ENCODE results near the gene LMF2.

The LMF2 gene

DNA sequence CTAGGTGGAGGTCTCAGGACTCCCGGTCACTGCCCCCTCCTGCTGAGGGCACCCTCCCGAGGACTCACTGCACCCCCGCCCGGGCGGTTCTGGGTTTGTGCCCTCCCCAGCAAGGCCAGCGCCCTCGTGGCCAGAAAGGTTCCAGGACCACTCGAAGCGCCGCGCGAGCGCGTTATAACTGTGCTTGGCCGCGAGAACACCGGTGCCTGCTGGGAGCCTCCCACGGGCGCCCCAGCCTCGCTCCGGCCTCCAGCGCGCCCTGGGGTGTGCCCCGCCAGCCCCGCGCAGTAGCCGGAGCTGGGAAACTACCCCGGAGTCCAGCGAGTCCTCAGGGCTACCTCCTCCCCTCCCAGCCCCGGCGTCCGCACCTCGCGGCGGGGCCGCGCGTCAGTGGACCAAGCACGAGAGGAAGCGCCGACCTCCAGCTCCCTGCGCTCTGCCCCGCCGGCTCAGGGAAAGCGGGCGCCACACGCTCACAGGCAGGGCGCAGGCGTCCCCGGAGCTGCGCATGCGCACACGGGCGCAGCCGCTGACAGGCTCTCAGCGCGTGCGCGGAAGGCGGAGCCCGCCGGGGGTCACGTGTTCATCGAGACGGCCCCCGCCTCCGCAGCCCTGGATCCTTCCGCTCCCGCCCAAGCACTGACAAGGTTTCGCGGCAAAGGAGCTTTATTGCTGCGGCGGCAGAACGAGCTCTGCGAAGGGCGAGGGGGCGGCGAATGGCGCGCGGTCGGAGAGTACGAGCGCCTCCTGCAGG is 17.8 kb upstream of the LMF2 start, which contains the start of gene SCO2 (continued):
- TF ChIP-seq, protein P1, sequence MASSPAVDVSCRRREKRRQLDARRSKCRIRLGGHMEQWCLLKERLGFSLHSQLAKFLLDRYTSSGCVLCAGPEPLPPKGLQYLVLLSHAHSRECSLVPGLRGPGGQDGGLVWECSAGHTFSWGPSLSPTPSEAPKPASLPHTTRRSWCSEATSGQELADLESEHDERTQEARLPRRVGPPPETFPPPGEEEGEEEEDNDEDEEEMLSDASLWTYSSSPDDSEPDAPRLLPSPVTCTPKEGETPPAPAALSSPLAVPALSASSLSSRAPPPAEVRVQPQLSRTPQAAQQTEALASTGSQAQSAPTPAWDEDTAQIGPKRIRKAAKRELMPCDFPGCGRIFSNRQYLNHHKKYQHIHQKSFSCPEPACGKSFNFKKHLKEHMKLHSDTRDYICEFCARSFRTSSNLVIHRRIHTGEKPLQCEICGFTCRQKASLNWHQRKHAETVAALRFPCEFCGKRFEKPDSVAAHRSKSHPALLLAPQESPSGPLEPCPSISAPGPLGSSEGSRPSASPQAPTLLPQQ (tag by site-specific recombination; IDR thresholded peaks at IDR 0.05): peak; percentile 78; the same call in 1 of the 2 replicates
- TF ChIP-seq, protein P2, sequence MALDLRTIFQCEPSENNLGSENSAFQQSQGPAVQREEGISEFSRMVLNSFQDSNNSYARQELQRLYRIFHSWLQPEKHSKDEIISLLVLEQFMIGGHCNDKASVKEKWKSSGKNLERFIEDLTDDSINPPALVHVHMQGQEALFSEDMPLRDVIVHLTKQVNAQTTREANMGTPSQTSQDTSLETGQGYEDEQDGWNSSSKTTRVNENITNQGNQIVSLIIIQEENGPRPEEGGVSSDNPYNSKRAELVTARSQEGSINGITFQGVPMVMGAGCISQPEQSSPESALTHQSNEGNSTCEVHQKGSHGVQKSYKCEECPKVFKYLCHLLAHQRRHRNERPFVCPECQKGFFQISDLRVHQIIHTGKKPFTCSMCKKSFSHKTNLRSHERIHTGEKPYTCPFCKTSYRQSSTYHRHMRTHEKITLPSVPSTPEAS (tag by site-specific recombination; IDR thresholded peaks at IDR 0.05): no peak
- no peak for TF ChIP-seq ZNF341 (tag by site-specific recombination; IDR thresholded peaks at IDR 0.05; ENCODE audit: low read depth)
- TF ChIP-seq ZNF175 (tag by site-specific recombination; IDR thresholded peaks at IDR 0.05): no peak
- peak; percentile 47; the same call in 1 of the 2 replicates for TF ChIP-seq OVOL3 (tag by site-specific recombination; IDR thresholded peaks at IDR 0.05)
- no peak for TF ChIP-seq ZNF157 (tag by site-specific recombination; IDR thresholded peaks at IDR 0.05)
- no peak for TF ChIP-seq ZNF366 (tag by site-specific recombination; conservative IDR thresholded peaks at IDR 0.05)
- TF ChIP-seq HOXC10 (CRISPR knock-in tag; IDR thresholded peaks at IDR 0.05): no peak
- no peak for TF ChIP-seq ZNF146 (tag by site-specific recombination; IDR thresholded peaks at IDR 0.05)
- TF ChIP-seq ZNF830 (tag by site-specific recombination; IDR thresholded peaks at IDR 0.05; ENCODE audit: low read depth): no peak
- TF ChIP-seq ZNF555 (tag by site-specific recombination; conservative IDR thresholded peaks at IDR 0.05): no peak
- peak; percentile 65 for TF ChIP-seq KLF1 (tag by site-specific recombination; IDR thresholded peaks at IDR 0.05)
- no peak for TF ChIP-seq ZNF664 (tag by site-specific recombination; IDR thresholded peaks at IDR 0.05)
- TF ChIP-seq ZNF16 (tag by site-specific recombination; IDR thresholded peaks at IDR 0.05; ENCODE audit: low read depth): no peak
- TF ChIP-seq ZNF404 (tag by site-specific recombination; IDR thresholded peaks at IDR 0.05): no peak
- no peak for TF ChIP-seq ZNF169 (tag by site-specific recombination; IDR thresholded peaks at IDR 0.05)
- TF ChIP-seq, protein P3, sequence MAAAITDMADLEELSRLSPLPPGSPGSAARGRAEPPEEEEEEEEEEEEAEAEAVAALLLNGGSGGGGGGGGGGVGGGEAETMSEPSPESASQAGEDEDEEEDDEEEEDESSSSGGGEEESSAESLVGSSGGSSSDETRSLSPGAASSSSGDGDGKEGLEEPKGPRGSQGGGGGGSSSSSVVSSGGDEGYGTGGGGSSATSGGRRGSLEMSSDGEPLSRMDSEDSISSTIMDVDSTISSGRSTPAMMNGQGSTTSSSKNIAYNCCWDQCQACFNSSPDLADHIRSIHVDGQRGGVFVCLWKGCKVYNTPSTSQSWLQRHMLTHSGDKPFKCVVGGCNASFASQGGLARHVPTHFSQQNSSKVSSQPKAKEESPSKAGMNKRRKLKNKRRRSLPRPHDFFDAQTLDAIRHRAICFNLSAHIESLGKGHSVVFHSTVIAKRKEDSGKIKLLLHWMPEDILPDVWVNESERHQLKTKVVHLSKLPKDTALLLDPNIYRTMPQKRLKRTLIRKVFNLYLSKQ (tag by site-specific recombination; IDR thresholded peaks at IDR 0.05; ENCODE audit: borderline replicate concordance): no peak
- no peak for TF ChIP-seq ZNF785 (tag by site-specific recombination; IDR thresholded peaks at IDR 0.05)
- TF ChIP-seq ZNF768 (tag by site-specific recombination; IDR thresholded peaks at IDR 0.05): 0 out of 2 replicates have a peak, but pooled peaks have one; percentile 17
- TF ChIP-seq ZNF707 (tag by site-specific recombination; IDR thresholded peaks at IDR 0.05): no peak
- TF ChIP-seq, protein P4, sequence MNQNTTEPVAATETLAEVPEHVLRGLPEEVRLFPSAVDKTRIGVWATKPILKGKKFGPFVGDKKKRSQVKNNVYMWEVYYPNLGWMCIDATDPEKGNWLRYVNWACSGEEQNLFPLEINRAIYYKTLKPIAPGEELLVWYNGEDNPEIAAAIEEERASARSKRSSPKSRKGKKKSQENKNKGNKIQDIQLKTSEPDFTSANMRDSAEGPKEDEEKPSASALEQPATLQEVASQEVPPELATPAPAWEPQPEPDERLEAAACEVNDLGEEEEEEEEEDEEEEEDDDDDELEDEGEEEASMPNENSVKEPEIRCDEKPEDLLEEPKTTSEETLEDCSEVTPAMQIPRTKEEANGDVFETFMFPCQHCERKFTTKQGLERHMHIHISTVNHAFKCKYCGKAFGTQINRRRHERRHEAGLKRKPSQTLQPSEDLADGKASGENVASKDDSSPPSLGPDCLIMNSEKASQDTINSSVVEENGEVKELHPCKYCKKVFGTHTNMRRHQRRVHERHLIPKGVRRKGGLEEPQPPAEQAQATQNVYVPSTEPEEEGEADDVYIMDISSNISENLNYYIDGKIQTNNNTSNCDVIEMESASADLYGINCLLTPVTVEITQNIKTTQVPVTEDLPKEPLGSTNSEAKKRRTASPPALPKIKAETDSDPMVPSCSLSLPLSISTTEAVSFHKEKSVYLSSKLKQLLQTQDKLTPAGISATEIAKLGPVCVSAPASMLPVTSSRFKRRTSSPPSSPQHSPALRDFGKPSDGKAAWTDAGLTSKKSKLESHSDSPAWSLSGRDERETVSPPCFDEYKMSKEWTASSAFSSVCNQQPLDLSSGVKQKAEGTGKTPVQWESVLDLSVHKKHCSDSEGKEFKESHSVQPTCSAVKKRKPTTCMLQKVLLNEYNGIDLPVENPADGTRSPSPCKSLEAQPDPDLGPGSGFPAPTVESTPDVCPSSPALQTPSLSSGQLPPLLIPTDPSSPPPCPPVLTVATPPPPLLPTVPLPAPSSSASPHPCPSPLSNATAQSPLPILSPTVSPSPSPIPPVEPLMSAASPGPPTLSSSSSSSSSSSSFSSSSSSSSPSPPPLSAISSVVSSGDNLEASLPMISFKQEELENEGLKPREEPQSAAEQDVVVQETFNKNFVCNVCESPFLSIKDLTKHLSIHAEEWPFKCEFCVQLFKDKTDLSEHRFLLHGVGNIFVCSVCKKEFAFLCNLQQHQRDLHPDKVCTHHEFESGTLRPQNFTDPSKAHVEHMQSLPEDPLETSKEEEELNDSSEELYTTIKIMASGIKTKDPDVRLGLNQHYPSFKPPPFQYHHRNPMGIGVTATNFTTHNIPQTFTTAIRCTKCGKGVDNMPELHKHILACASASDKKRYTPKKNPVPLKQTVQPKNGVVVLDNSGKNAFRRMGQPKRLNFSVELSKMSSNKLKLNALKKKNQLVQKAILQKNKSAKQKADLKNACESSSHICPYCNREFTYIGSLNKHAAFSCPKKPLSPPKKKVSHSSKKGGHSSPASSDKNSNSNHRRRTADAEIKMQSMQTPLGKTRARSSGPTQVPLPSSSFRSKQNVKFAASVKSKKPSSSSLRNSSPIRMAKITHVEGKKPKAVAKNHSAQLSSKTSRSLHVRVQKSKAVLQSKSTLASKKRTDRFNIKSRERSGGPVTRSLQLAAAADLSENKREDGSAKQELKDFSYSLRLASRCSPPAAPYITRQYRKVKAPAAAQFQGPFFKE (tag by site-specific recombination; IDR thresholded peaks at IDR 0.05; ENCODE audit: borderline replicate concordance): no peak
- TF ChIP-seq ZBTB7A (tag by site-specific recombination; IDR thresholded peaks at IDR 0.05; ENCODE audit: low read depth): peak; percentile 76
- TF ChIP-seq, protein P5, sequence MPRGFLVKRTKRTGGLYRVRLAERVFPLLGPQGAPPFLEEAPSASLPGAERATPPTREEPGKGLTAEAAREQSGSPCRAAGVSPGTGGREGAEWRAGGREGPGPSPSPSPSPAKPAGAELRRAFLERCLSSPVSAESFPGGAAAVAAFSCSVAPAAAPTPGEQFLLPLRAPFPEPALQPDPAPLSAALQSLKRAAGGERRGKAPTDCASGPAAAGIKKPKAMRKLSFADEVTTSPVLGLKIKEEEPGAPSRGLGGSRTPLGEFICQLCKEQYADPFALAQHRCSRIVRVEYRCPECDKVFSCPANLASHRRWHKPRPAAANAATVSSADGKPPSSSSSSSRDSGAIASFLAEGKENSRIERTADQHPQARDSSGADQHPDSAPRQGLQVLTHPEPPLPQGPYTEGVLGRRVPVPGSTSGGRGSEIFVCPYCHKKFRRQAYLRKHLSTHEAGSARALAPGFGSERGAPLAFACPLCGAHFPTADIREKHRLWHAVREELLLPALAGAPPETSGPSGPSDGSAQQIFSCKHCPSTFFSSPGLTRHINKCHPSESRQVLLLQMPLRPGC (tag by site-specific recombination; IDR thresholded peaks at IDR 0.05): 0 out of 2 replicates have a peak, but pooled peaks have one; percentile 12
- TF ChIP-seq SETDB1 (IDR thresholded peaks at IDR 0.05; ENCODE audit: insufficient read length, low read length): no peak
- 0 out of 2 replicates have a peak, but pooled peaks have one; percentile 30 for TF ChIP-seq REPIN1 (tag by site-specific recombination; IDR thresholded peaks at IDR 0.05; ENCODE audit: low read depth)
- TF ChIP-seq ZNF701 (tag by site-specific recombination; IDR thresholded peaks at IDR 0.05): no peak
- no peak for TF ChIP-seq ZNF544 (tag by site-specific recombination; IDR thresholded peaks at IDR 0.05)
- TF ChIP-seq KLF9 (tag by site-specific recombination; IDR thresholded peaks at IDR 0.05; ENCODE audit: low read depth): peak; percentile 51; the same call in 1 of the 2 replicates
- 0 out of 2 replicates have a peak, but pooled peaks have one; percentile 26 for TF ChIP-seq ZSCAN16 (tag by site-specific recombination; IDR thresholded peaks at IDR 0.05)
